ENCODE measurements around the gene REXO1. TPM values are rescaled to one million over a fixed set of nuclear protein-coding genes. Genes with fewer than 3 reads are reported as not detected.
A peak's percentile ranks its signal among the peaks of the same experiment; 100 is the strongest.

Gene REXO1
- total RNA-seq, 2 donors from 2014 or later, result 98.7 to 107 TPM

- no peak overlapping the region for H3K4me3 Mint-ChIP-seq
These were observed 17.7 kb downstream of the REXO1 start for GRCh38 chr19:1830568-1830967.

GRCh38 chr19:1829958-1830357 is 18.3 kb downstream of the REXO1 start:
- Mint-ChIP-seq H3K4me3 (no peak overlapping the region), H3K36me3 (ENCODE audit: low read depth) (no peaks in the 10 kb centered on the region), H3K27me3 (no peaks in the 10 kb centered on the region), H3K4me1 (peaks cover 9% of the 10 kb centered on the region), H3K27ac (no peak overlapping the region)
- DNase-seq (no peak), ATAC-seq (no peak)
- no peaks in the 10 kb centered on the region for H3K9me3 ChIP-seq (ENCODE audit: control insufficient read depth, low read length, poor library complexity, severe bottlenecking)

More at GRCh38 chr19:1830568-1830967, 17.7 kb downstream of the REXO1 start:
- Mint-ChIP-seq H3K27me3 (no peaks in the 10 kb centered on the region), H3K36me3 (ENCODE audit: low read depth) (no peaks in the 10 kb centered on the region), H3K4me1 (peaks cover 9% of the 10 kb centered on the region), H3K27ac (no peak overlapping the region)
- ATAC-seq, result no peak
- no peak for DNase-seq
- no peaks in the 10 kb centered on the region for H3K9me3 ChIP-seq (ENCODE audit: control insufficient read depth, low read length, poor library complexity, severe bottlenecking)

- no peaks in the 10 kb centered on the region for H3K36me3 Mint-ChIP-seq (ENCODE audit: low read depth)
- no peak overlapping the region for H3K27ac Mint-ChIP-seq
- H3K27me3 Mint-ChIP-seq, result no peaks in the 10 kb centered on the region
- no peak overlapping the region for H3K4me3 Mint-ChIP-seq
- DNase-seq, result no peak
- H3K4me1 Mint-ChIP-seq, result peaks cover 9% of the 10 kb centered on the region
- no peak for ATAC-seq
- no peaks in the 10 kb centered on the region for H3K9me3 ChIP-seq (ENCODE audit: control insufficient read depth, low read length, poor library complexity, severe bottlenecking)
These were observed 19.7 kb downstream of the REXO1 start for GRCh38 chr19:1828279-1829238.

GRCh38 chr19:1827566-1828278 is 20.6 kb downstream of the REXO1 start:
- H3K9me3 ChIP-seq (ENCODE audit: control insufficient read depth, low read length, poor library complexity, severe bottlenecking), result no peaks in the 10 kb centered on the region
- H3K36me3 Mint-ChIP-seq (ENCODE audit: low read depth), result no peaks in the 10 kb centered on the region
- DNase-seq (no peak), ATAC-seq (no peak)
- no peak overlapping the region for H3K27ac Mint-ChIP-seq
- H3K4me3 Mint-ChIP-seq, result no peak overlapping the region
- no peaks in the 10 kb centered on the region for H3K27me3 Mint-ChIP-seq
- peaks cover 9% of the 10 kb centered on the region for H3K4me1 Mint-ChIP-seq

- peaks cover 2% of the 10 kb centered on the region for H3K36me3 Mint-ChIP-seq (ENCODE audit: low read depth)
- no peaks in the 10 kb centered on the region for H3K27me3 Mint-ChIP-seq
- peaks cover 9% of the 10 kb centered on the region for H3K4me1 Mint-ChIP-seq
- H3K4me3 Mint-ChIP-seq, result no peak overlapping the region
- H3K27ac Mint-ChIP-seq, result no peak overlapping the region
- DNase-seq (no peak), ATAC-seq (peak; percentile 3)
- H3K9me3 ChIP-seq (ENCODE audit: control insufficient read depth, low read length, poor library complexity, severe bottlenecking), result no peaks in the 10 kb centered on the region
These were observed 21.4 kb downstream of the REXO1 start for GRCh38 chr19:1826557-1827521.

- no peaks in the 10 kb centered on the region for H3K9me3 ChIP-seq (ENCODE audit: control insufficient read depth, low read length, poor library complexity, severe bottlenecking)
- Mint-ChIP-seq H3K36me3 (ENCODE audit: low read depth) (peaks cover 2% of the 10 kb centered on the region), H3K27ac (no peak overlapping the region), H3K4me3 (no peak overlapping the region), H3K4me1 (peaks cover 7% of the 10 kb centered on the region), H3K27me3 (no peaks in the 10 kb centered on the region)
- DNase-seq, result peak; percentile 60 to 77 (median 65)
- peak; percentile 83 for ATAC-seq
These were observed 22.2 kb downstream of the REXO1 start for GRCh38 chr19:1825909-1826556.

GRCh38 chr19:1824252-1824622 is 24.0 kb downstream of the REXO1 start:
- no peaks in the 10 kb centered on the region for H3K9me3 ChIP-seq (ENCODE audit: control insufficient read depth, low read length, poor library complexity, severe bottlenecking)
- Mint-ChIP-seq H3K36me3 (ENCODE audit: low read depth) (peaks cover 5% of the 10 kb centered on the region), H3K4me1 (peaks cover 7% of the 10 kb centered on the region), H3K27me3 (no peaks in the 10 kb centered on the region), H3K4me3 (no peak overlapping the region), H3K27ac (no peak overlapping the region)
- ATAC-seq (no peak), DNase-seq (no peak)

- H3K36me3 Mint-ChIP-seq (ENCODE audit: low read depth), result peaks cover 5% of the 10 kb centered on the region
- H3K27ac Mint-ChIP-seq, result no peak overlapping the region
- ATAC-seq, result no peak
- H3K4me3 Mint-ChIP-seq, result no peak overlapping the region
- no peaks in the 10 kb centered on the region for H3K27me3 Mint-ChIP-seq
- H3K9me3 ChIP-seq (ENCODE audit: control insufficient read depth, low read length, poor library complexity, severe bottlenecking), result no peaks in the 10 kb centered on the region
- H3K4me1 Mint-ChIP-seq, result peaks cover 5% of the 10 kb centered on the region
- DNase-seq, result no peak
These were observed 24.6 kb downstream of the REXO1 start for GRCh38 chr19:1823539-1824251.

- H3K9me3 ChIP-seq (ENCODE audit: control insufficient read depth, low read length, poor library complexity, severe bottlenecking), result no peaks in the 10 kb centered on the region
- H3K27me3 Mint-ChIP-seq, result no peaks in the 10 kb centered on the region
- no peak for ATAC-seq
- no peak overlapping the region for H3K4me3 Mint-ChIP-seq
- no peak overlapping the region for H3K27ac Mint-ChIP-seq
- no peak for DNase-seq
- H3K36me3 Mint-ChIP-seq (ENCODE audit: low read depth), result peaks cover 5% of the 10 kb centered on the region
- peaks cover 5% of the 10 kb centered on the region for H3K4me1 Mint-ChIP-seq
These were observed 25.3 kb downstream of the REXO1 start for GRCh38 chr19:1823020-1823419.

- H3K9me3 ChIP-seq (ENCODE audit: control insufficient read depth, low read length, poor library complexity, severe bottlenecking), result no peaks in the 10 kb centered on the region
- Mint-ChIP-seq H3K27me3 (no peaks in the 10 kb centered on the region), H3K36me3 (ENCODE audit: low read depth) (peaks cover 5% of the 10 kb centered on the region), H3K4me1 (peaks cover 5% of the 10 kb centered on the region), H3K4me3 (no peak overlapping the region), H3K27ac (peak overlapping the region; percentile 14)
- no peak for DNase-seq
- no peak for ATAC-seq
These were observed 26.1 kb downstream of the REXO1 start for GRCh38 chr19:1822210-1822609.

GRCh38 chr19:1819341-1820255 is 28.7 kb downstream of the REXO1 start:
- H3K9me3 ChIP-seq (ENCODE audit: control insufficient read depth, low read length, poor library complexity, severe bottlenecking), result no peaks in the 10 kb centered on the region
- Mint-ChIP-seq H3K27me3 (no peaks in the 10 kb centered on the region), H3K4me3 (no peak overlapping the region), H3K27ac (no peak overlapping the region), H3K4me1 (no peaks in the 10 kb centered on the region), H3K36me3 (ENCODE audit: low read depth) (peaks cover 5% of the 10 kb centered on the region)
- ATAC-seq (no peak), DNase-seq (no peak)
